SK-N-SH treated with all-trans-retinoic acid at 6 μM for 48 hours (cell line): ENCODE measurements around the gene VTI1A.

Experiments
- ATAC-seq: fragments of 200-7000 bp; cut with Tn5 transposase; 3 replicates; pipeline ENCODE4 v1.9.1; 2020; ENCODE audit warnings: mild to moderate bottlenecking, moderate library complexity
- BACH2 ChIP-seq: fragments of 250-450 bp; sonication (Bioruptor Pico); IDR thresholded peaks from 2 replicates; pipeline ENCODE4 v1.9.0; 2021; ENCODE audit warnings: mild to moderate bottlenecking, borderline replicate concordance
- CREB5 ChIP-seq: fragments of 250-450 bp; sonication (Bioruptor Pico); IDR thresholded peaks from 2 replicates; pipeline ENCODE4 v1.5.1; 2020; ENCODE audit warnings: low read depth, mild to moderate bottlenecking, moderate library complexity
- CSDC2 ChIP-seq: fragments of 250-450 bp; sonication (Bioruptor Pico); IDR thresholded peaks from 2 replicates; pipeline ENCODE4 v1.5.0; 2020; ENCODE audit warnings: mild to moderate bottlenecking, moderate library complexity
- CSRNP3 ChIP-seq: fragments of 250-450 bp; sonication (Bioruptor Pico); IDR thresholded peaks from 2 replicates; pipeline ENCODE4 v1.5.1; 2021; ENCODE audit warnings: mild to moderate bottlenecking, moderate library complexity
- ESRRG ChIP-seq: fragments of 250-450 bp; sonication (Bioruptor Pico); IDR thresholded peaks from 2 replicates; pipeline ENCODE4 v1.6.1; 2021; ENCODE audit warnings: mild to moderate bottlenecking
- GLIS3 ChIP-seq: fragments of 250-450 bp; sonication (Bioruptor Pico); IDR thresholded peaks from 2 replicates; pipeline ENCODE4 v1.5.0; 2020; ENCODE audit warnings: mild to moderate bottlenecking, moderate library complexity
- OSR1 ChIP-seq: fragments of 250-450 bp; sonication (Bioruptor Pico); IDR thresholded peaks from 2 replicates; pipeline ENCODE4 v1.8.0; 2022; ENCODE audit warnings: moderate library complexity, mild to moderate bottlenecking, inconsistent platforms
- PATZ1 ChIP-seq: fragments of 250-450 bp; sonication (Bioruptor Pico); IDR thresholded peaks from 2 replicates; pipeline ENCODE4 v1.8.0; 2020; ENCODE audit warnings: mild to moderate bottlenecking, moderate library complexity, borderline replicate concordance
- POU6F1 ChIP-seq: fragments of 250-450 bp; sonication (Bioruptor Pico); IDR thresholded peaks from 2 replicates; pipeline ENCODE4 v1.8.0; 2021; ENCODE audit warnings: low read depth, mild to moderate bottlenecking, moderate library complexity, borderline replicate concordance
- PPARA ChIP-seq: fragments of 250-450 bp; sonication (Bioruptor Pico); IDR thresholded peaks from 2 replicates; pipeline ENCODE4 v1.5.0; 2020; ENCODE audit warnings: mild to moderate bottlenecking, borderline replicate concordance
- RARB ChIP-seq: fragments of 250-450 bp; sonication (Bioruptor Pico); IDR thresholded peaks from 2 replicates; pipeline ENCODE4 v1.8.0; 2021; ENCODE audit warnings: mild to moderate bottlenecking, moderate library complexity
- SNAI2 ChIP-seq: fragments of 250-450 bp; sonication (Bioruptor Pico); IDR thresholded peaks from 2 replicates; pipeline ENCODE4 v1.5.0; 2020; ENCODE audit warnings: mild to moderate bottlenecking, moderate library complexity
- TCF4 ChIP-seq: fragments of 250-450 bp; sonication (Bioruptor Pico); IDR thresholded peaks from 2 replicates; pipeline ENCODE4 v1.8.0; 2021; ENCODE audit warnings: mild to moderate bottlenecking, moderate library complexity, borderline replicate concordance
- TOX ChIP-seq: fragments of 250-450 bp; sonication (Bioruptor Pico); IDR thresholded peaks from 2 replicates; pipeline ENCODE4 v1.8.0; 2021; ENCODE audit warnings: mild to moderate bottlenecking, moderate library complexity, borderline replicate concordance
- TSHZ2 ChIP-seq: fragments of 250-450 bp; sonication (Bioruptor Pico); IDR thresholded peaks from 2 replicates; pipeline ENCODE4 v1.5.0; 2020; ENCODE audit warnings: mild to moderate bottlenecking, moderate library complexity
- ZFP3 ChIP-seq: fragments of 250-450 bp; sonication (Bioruptor Pico); IDR thresholded peaks from 2 replicates; pipeline ENCODE4 v1.5.0; 2020; ENCODE audit warnings: mild to moderate bottlenecking, moderate library complexity
- ZFP30 ChIP-seq: fragments of 450-650 bp; formaldehyde crosslinking; IDR thresholded peaks from 2 replicates; pipeline ENCODE4 v1.5.0; 2022; ENCODE audit warnings: mild to moderate bottlenecking, moderate library complexity
- ZNF565 ChIP-seq: fragments of 450-650 bp; formaldehyde crosslinking; conservative IDR thresholded peaks from 2 replicates; pipeline ENCODE4 v1.5.0; 2020; ENCODE audit warnings: low read depth, mild to moderate bottlenecking, moderate library complexity
- ZNF70 ChIP-seq: fragments of 450-650 bp; formaldehyde crosslinking; IDR thresholded peaks from 2 replicates; pipeline ENCODE4 v1.5.0; 2020; ENCODE audit warnings: mild to moderate bottlenecking, moderate library complexity
- ZNF8 ChIP-seq: fragments of 450-650 bp; formaldehyde crosslinking; IDR thresholded peaks from 2 replicates; pipeline ENCODE4 v1.5.0; 2020; ENCODE audit warnings: mild to moderate bottlenecking, moderate library complexity

VTI1A gene

DNA sequence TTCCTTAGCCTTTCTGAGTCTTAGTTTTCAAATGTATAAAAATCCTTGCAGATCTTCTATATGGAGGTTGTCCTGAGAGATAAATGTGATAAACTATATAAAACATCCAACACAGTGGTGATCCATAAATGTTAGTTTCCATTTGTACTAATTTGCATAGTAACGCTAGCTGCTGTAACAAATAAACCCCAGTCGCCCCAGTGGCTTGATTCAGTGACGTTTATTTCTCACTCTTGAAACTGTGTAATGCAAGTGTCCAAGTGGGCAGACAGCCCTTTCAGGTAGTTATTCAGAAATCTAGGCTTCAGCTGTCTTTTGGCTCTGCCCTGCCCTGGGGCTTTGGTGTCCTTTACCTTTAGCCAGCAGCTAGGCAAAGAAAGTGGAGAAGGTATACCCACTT, 106.3 kb downstream of the VTI1A start:
- ATAC-seq = no peak

DNA sequence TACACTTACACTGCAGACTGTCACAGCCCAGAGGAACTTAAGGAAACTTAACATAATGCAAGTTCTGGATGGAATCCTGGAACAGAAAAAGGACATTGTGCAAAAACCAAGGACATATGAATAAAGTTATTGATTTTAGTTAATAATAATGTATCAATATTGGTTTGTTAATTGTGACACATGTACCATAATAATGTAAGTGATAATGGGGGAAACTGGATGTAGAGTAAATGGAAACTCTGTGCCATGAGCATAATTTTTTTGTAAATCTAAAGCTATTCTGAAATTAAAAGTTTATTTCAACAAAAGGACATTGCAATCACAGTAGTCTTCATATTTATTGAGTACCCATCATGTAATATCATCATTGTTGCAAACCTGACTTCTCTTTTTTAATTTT, 107.2 kb downstream of the VTI1A start:
- ATAC-seq = no peak
- TF ChIP-seq CREB5 (no peak), SNAI2 (no peak), ZNF565 (CRISPR knock-in tag) (no peak), PATZ1 (CRISPR knock-in tag) (no peak), PPARA (no peak), ZNF8 (CRISPR knock-in tag) (no peak), TSHZ2 (CRISPR knock-in tag) (no peak), ZNF70 (CRISPR knock-in tag) (no peak), ZFP3 (CRISPR knock-in tag) (no peak), CSDC2 (CRISPR knock-in tag) (no peak), BACH2 (CRISPR knock-in tag) (no peak), POU6F1 (CRISPR knock-in tag) (no peak), ZFP30 (CRISPR knock-in tag) (no peak), RARB (CRISPR knock-in tag) (no peak), GLIS3 (CRISPR knock-in tag) (no peak), TCF4 (no peak), CSRNP3 (CRISPR knock-in tag) (no peak), OSR1 (CRISPR knock-in tag) (no peak), TOX (CRISPR knock-in tag) (no peak), ESRRG (CRISPR knock-in tag) (no peak)
- TF ChIP-seq, all 23 proteins: peak for 0

More for the DNA sequence above, 106.3 kb downstream of the VTI1A start:
- TF ChIP-seq ZNF565 (CRISPR knock-in tag) (no peak), ZNF8 (CRISPR knock-in tag) (no peak), ZFP30 (CRISPR knock-in tag) (no peak), TSHZ2 (CRISPR knock-in tag) (no peak), CSDC2 (CRISPR knock-in tag) (no peak)
